Nephron progenitor cell (in vitro differentiated cells): ENCODE measurements around the gene FAM199X.

Source experiments
- DNase-seq: peaks from one replicate; pipeline ENCODE4 v3.0.0; 2021
- H3K27ac Mint-ChIP-seq: 2 replicates; pipeline ENCODE4 v1.8.0; 2021; ENCODE audit warnings: mild to moderate bottlenecking, moderate library complexity, mixed read lengths
- H3K27me3 Mint-ChIP-seq: 2 replicates; pipeline ENCODE4 v1.8.0; 2021; ENCODE audit warnings: mild to moderate bottlenecking, low read depth, mixed read lengths; ENCODE audit not compliant: poor library complexity
- H3K36me3 Mint-ChIP-seq: 2 replicates; pipeline ENCODE4 v1.8.0; 2021; ENCODE audit warnings: low read depth, mixed read lengths
- H3K4me1 Mint-ChIP-seq: 2 replicates; pipeline ENCODE4 v1.8.0; 2021; ENCODE audit warnings: mixed read lengths
- H3K4me3 Mint-ChIP-seq: 2 replicates; pipeline ENCODE4 v1.8.0; 2021; ENCODE audit warnings: mild to moderate bottlenecking, moderate library complexity, mixed read lengths
- H3K9me3 Mint-ChIP-seq: 2 replicates; pipeline ENCODE4 v1.8.0; 2021; ENCODE audit warnings: mild to moderate bottlenecking, moderate library complexity, mixed read lengths
- CTCF ChIP-seq: fragments of 200-600 bp; sonication (generic); IDR thresholded peaks from 2 replicates; pipeline ENCODE4 v1.5.0; 2021; ENCODE audit warnings: antibody characterized with exemption

The FAM199X gene

GRCh38 chrX:104134583-104135261 is 31.5 kb upstream of the FAM199X start:
- peak overlapping the region; percentile 21 for H3K27ac Mint-ChIP-seq
- no peaks in the 10 kb centered on the region for H3K27me3 Mint-ChIP-seq
- peaks cover 5% of the 10 kb centered on the region for H3K36me3 Mint-ChIP-seq
- peaks cover 18% of the 10 kb centered on the region for H3K9me3 Mint-ChIP-seq
- DNase-seq, result no peak
- TF ChIP-seq CTCF, result no peak
- H3K4me3 Mint-ChIP-seq, result no peak overlapping the region
- no peaks in the 10 kb centered on the region for H3K4me1 Mint-ChIP-seq

- Mint-ChIP-seq H3K27me3 (no peaks in the 10 kb centered on the region), H3K9me3 (peaks cover 18% of the 10 kb centered on the region), H3K36me3 (peaks cover 1% of the 10 kb centered on the region), H3K4me1 (no peaks in the 10 kb centered on the region), H3K27ac (no peak overlapping the region), H3K4me3 (no peak overlapping the region)
- no peak for TF ChIP-seq CTCF
- DNase-seq, result no peak
Observed at GRCh38 chrX:104135677-104136076, 30.6 kb upstream of the FAM199X start.

GRCh38 chrX:104136241-104137019 is 29.8 kb upstream of the FAM199X start:
- no peaks in the 10 kb centered on the region for H3K36me3 Mint-ChIP-seq
- peaks cover 21% of the 10 kb centered on the region for H3K9me3 Mint-ChIP-seq
- peak overlapping the region; percentile 72 for H3K4me3 Mint-ChIP-seq
- H3K27me3 Mint-ChIP-seq, result no peaks in the 10 kb centered on the region
- H3K4me1 Mint-ChIP-seq, result no peaks in the 10 kb centered on the region
- DNase-seq, result peak; percentile 68
- TF ChIP-seq CTCF, result peak; percentile 65
- no peak overlapping the region for H3K27ac Mint-ChIP-seq

GRCh38 chrX:104137496-104137895 is 28.8 kb upstream of the FAM199X start:
- H3K27ac Mint-ChIP-seq, result no peak overlapping the region
- H3K9me3 Mint-ChIP-seq, result peaks cover 26% of the 10 kb centered on the region
- no peaks in the 10 kb centered on the region for H3K36me3 Mint-ChIP-seq
- DNase-seq, result no peak
- no peak overlapping the region for H3K4me3 Mint-ChIP-seq
- no peaks in the 10 kb centered on the region for H3K4me1 Mint-ChIP-seq
- no peaks in the 10 kb centered on the region for H3K27me3 Mint-ChIP-seq
- no peak for TF ChIP-seq CTCF

GRCh38 chrX:104141087-104141760 is 25.0 kb upstream of the FAM199X start:
- Mint-ChIP-seq H3K4me3 (no peak overlapping the region), H3K27me3 (peaks cover 14% of the 10 kb centered on the region), H3K9me3 (peaks cover 48% of the 10 kb centered on the region), H3K27ac (no peak overlapping the region), H3K36me3 (no peaks in the 10 kb centered on the region), H3K4me1 (no peaks in the 10 kb centered on the region)
- DNase-seq, result no peak
- no peak for TF ChIP-seq CTCF
